ENCODE data around the gene PHF21B. TPM values are rescaled to one million over a fixed set of nuclear protein-coding genes. Genes with fewer than 3 reads are reported as not detected.

Gene PHF21B
- total RNA-seq, 1 experiment from 2014 or later: 5.9 TPM

GRCh38 chr22:44931766-44932165 is 78.0 kb downstream of the PHF21B start:
- no peaks in the 10 kb centered on the region for H3K79me2 ChIP-seq (ENCODE audit: low read length)
- H3K27ac ChIP-seq (ENCODE audit: low read length): no peak overlapping the region
- no peaks in the 10 kb centered on the region for H3K4me1 ChIP-seq (ENCODE audit: low read length)
- no peaks in the 10 kb centered on the region for H3K27me3 ChIP-seq (ENCODE audit: low read length)
- no peak overlapping the region for H3K4me3 ChIP-seq (ENCODE audit: low read length)
- no peak overlapping the region for H2AFZ ChIP-seq (ENCODE audit: low read length)
- H3K4me2 ChIP-seq (ENCODE audit: low read depth, low read length, poor library complexity, severe bottlenecking): no peak overlapping the region
- no peaks in the 10 kb centered on the region for H3K36me3 ChIP-seq (ENCODE audit: insufficient read depth, low read length)
- H3K9me3 ChIP-seq (ENCODE audit: low read length): no peaks in the 10 kb centered on the region
- H4K20me1 ChIP-seq (ENCODE audit: insufficient read depth, low read depth, low read length): no peaks in the 10 kb centered on the region; the same call in 1 of the 2 replicates
- H3K9me2 ChIP-seq (replicated peaks; ENCODE audit: insufficient read depth, low read length): no peaks in the 10 kb centered on the region
- H3K9ac ChIP-seq (ENCODE audit: low read length): no peak overlapping the region
- no peak for DNase-seq

DNA sequence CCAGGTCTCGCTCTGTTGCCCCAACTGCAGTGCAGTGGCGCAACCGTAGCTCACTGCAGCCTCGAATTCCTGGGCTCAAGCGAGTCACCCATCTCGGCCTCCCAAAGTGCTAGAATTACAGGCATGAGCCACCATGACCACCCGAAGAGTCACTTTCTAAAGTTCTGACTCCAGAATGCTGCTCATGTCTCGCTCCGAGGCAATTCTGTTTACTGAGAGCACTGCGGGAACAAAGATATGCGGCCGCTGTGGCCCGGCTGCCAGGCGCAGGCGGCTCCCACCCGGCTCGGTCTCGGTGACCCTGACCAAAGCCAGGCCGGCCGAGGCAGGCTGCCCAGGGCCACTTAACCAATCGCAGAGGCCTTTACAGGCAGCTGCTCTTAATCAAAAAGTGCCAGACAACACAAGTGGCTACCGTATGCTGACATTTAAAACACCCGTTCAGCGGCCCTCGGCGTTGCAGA is 78.7 kb downstream of the PHF21B start:
- no peaks in the 10 kb centered on the region for H3K27me3 ChIP-seq (ENCODE audit: low read length)
- H3K9me3 ChIP-seq (ENCODE audit: low read length): no peaks in the 10 kb centered on the region
- no peak overlapping the region for H2AFZ ChIP-seq (ENCODE audit: low read length)
- no peak overlapping the region for H3K9ac ChIP-seq (ENCODE audit: low read length)
- H3K4me2 ChIP-seq (ENCODE audit: low read depth, low read length, poor library complexity, severe bottlenecking): no peak overlapping the region
- H3K79me2 ChIP-seq (ENCODE audit: low read length): no peaks in the 10 kb centered on the region
- no peak overlapping the region for H3K27ac ChIP-seq (ENCODE audit: low read length)
- no peak overlapping the region for H3K4me3 ChIP-seq (ENCODE audit: low read length)
- no peaks in the 10 kb centered on the region for H3K4me1 ChIP-seq (ENCODE audit: low read length)
- H3K9me2 ChIP-seq (replicated peaks; ENCODE audit: insufficient read depth, low read length): no peaks in the 10 kb centered on the region
- no peaks in the 10 kb centered on the region; the same call in 1 of the 2 replicates for H4K20me1 ChIP-seq (ENCODE audit: insufficient read depth, low read depth, low read length)
- no peaks in the 10 kb centered on the region for H3K36me3 ChIP-seq (ENCODE audit: insufficient read depth, low read length)
- no peak for DNase-seq

- H4K20me1 ChIP-seq (ENCODE audit: insufficient read depth, low read depth, low read length): no peaks in the 10 kb centered on the region; the same call in 1 of the 2 replicates
- no peaks in the 10 kb centered on the region for H3K4me1 ChIP-seq (ENCODE audit: low read length)
- H3K36me3 ChIP-seq (ENCODE audit: insufficient read depth, low read length): no peaks in the 10 kb centered on the region
- H3K27me3 ChIP-seq (ENCODE audit: low read length): no peaks in the 10 kb centered on the region
- H3K4me2 ChIP-seq (ENCODE audit: low read depth, low read length, poor library complexity, severe bottlenecking): no peak overlapping the region
- H3K9me2 ChIP-seq (replicated peaks; ENCODE audit: insufficient read depth, low read length): no peaks in the 10 kb centered on the region
- H3K27ac ChIP-seq (ENCODE audit: low read length): no peak overlapping the region
- DNase-seq: no peak
- H3K9me3 ChIP-seq (ENCODE audit: low read length): no peaks in the 10 kb centered on the region
- no peak overlapping the region for H3K4me3 ChIP-seq (ENCODE audit: low read length)
- H2AFZ ChIP-seq (ENCODE audit: low read length): no peak overlapping the region
- H3K9ac ChIP-seq (ENCODE audit: low read length): no peak overlapping the region
- H3K79me2 ChIP-seq (ENCODE audit: low read length): no peaks in the 10 kb centered on the region
Measured at GRCh38 chr22:44930711-44931035, 79.1 kb downstream of the PHF21B start.

DNA sequence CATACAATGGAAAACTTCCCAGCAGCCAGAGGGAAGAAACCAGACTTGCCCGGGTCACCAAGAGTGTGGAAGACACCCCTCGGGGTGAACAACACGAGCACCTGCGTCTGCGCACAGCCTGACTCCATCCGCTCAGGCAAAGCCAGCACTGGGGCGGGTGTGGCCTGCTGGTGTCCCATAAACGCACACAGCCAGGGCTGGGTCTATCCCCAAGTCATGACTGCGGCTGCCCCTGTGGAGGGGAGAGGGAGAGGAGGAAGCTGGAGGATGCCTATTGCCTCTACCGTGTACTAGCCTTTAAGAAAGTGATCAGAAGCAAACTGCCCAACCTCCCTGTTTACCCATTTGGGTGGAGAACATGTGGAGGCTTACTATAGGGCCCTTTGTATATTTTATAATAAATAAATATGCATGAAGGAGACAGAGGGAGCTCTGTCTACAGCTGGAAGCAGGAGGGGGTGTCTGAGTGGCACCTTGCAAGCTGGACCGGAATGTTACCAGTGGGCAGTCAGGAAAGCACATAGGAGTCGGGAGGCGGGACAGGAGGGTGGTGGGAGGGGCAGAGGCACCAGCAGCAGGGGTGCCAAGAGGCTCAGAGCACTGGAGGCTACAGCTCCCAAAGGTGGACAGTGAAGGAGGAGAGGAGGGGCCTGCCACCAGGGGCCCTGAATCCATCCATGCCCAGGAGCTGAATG is 79.6 kb downstream of the PHF21B start:
- no peak overlapping the region for H3K4me2 ChIP-seq (ENCODE audit: low read depth, low read length, poor library complexity, severe bottlenecking)
- H3K36me3 ChIP-seq (ENCODE audit: insufficient read depth, low read length): no peaks in the 10 kb centered on the region
- H3K9me2 ChIP-seq (replicated peaks; ENCODE audit: insufficient read depth, low read length): no peaks in the 10 kb centered on the region
- no peak overlapping the region for H3K9ac ChIP-seq (ENCODE audit: low read length)
- H3K4me3 ChIP-seq (ENCODE audit: low read length): no peak overlapping the region
- DNase-seq: no peak
- H3K27ac ChIP-seq (ENCODE audit: low read length): no peak overlapping the region
- no peak overlapping the region for H2AFZ ChIP-seq (ENCODE audit: low read length)
- no peaks in the 10 kb centered on the region for H3K4me1 ChIP-seq (ENCODE audit: low read length)
- no peaks in the 10 kb centered on the region; the same call in 1 of the 2 replicates for H4K20me1 ChIP-seq (ENCODE audit: insufficient read depth, low read depth, low read length)
- H3K9me3 ChIP-seq (ENCODE audit: low read length): no peaks in the 10 kb centered on the region
- no peaks in the 10 kb centered on the region for H3K79me2 ChIP-seq (ENCODE audit: low read length)
- no peaks in the 10 kb centered on the region for H3K27me3 ChIP-seq (ENCODE audit: low read length)

DNA sequence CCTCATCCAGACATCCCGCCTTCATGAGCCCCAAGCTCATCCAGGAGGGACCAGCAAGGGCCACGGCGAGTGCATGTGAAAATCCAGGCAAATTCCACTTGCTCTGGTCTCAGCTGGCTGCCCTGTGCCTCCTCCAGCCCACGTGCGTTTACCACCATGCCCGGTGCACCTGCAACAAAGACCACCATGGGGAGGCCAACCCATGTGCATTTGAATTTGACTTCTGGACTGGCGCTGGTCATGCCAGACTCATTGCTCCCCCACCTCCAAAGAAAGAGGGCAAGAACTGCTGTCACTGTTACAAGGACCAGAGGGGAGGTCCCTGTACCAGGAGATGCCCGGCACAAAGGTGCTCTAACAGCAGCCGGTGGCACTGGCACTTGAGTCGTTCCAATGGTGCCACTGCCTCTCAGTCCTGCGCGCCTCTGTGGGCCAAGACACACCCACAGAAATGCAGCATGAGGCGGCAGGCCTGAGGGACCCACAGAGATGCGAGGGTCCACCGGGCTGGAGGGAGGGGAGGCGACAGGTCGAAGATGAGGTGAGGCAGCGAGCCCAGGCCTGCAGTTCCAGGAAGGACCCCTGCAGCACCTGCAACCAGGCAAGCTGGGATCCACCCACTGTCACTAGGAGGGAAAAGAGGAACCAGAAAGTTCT is 80.3 kb downstream of the PHF21B start:
- no peak overlapping the region for H3K4me3 ChIP-seq (ENCODE audit: low read length)
- H3K27me3 ChIP-seq (ENCODE audit: low read length): no peaks in the 10 kb centered on the region
- no peaks in the 10 kb centered on the region for H3K36me3 ChIP-seq (ENCODE audit: insufficient read depth, low read length)
- H3K4me2 ChIP-seq (ENCODE audit: low read depth, low read length, poor library complexity, severe bottlenecking): no peak overlapping the region
- no peaks in the 10 kb centered on the region for H3K9me2 ChIP-seq (replicated peaks; ENCODE audit: insufficient read depth, low read length)
- H4K20me1 ChIP-seq (ENCODE audit: insufficient read depth, low read depth, low read length): no peaks in the 10 kb centered on the region; the same call in 1 of the 2 replicates
- no peak overlapping the region for H2AFZ ChIP-seq (ENCODE audit: low read length)
- H3K4me1 ChIP-seq (ENCODE audit: low read length): no peaks in the 10 kb centered on the region
- no peak for DNase-seq
- no peaks in the 10 kb centered on the region for H3K79me2 ChIP-seq (ENCODE audit: low read length)
- H3K27ac ChIP-seq (ENCODE audit: low read length): no peak overlapping the region
- no peaks in the 10 kb centered on the region for H3K9me3 ChIP-seq (ENCODE audit: low read length)
- H3K9ac ChIP-seq (ENCODE audit: low read length): no peak overlapping the region

- Histone ChIP-seq H3K36me3 (ENCODE audit: insufficient read depth, low read length) (no peaks in the 10 kb centered on the region), H3K4me2 (ENCODE audit: low read depth, low read length, poor library complexity, severe bottlenecking) (no peak overlapping the region), H3K9me2 (replicated peaks; ENCODE audit: insufficient read depth, low read length) (no peaks in the 10 kb centered on the region), H3K4me1 (ENCODE audit: low read length) (no peaks in the 10 kb centered on the region), H3K79me2 (ENCODE audit: low read length) (peaks cover 2% of the 10 kb centered on the region; the same call in 1 of the 2 replicates), H3K9ac (ENCODE audit: low read length) (no peak overlapping the region), H2AFZ (ENCODE audit: low read length) (no peak overlapping the region), H3K4me3 (ENCODE audit: low read length) (no peak overlapping the region), H3K9me3 (ENCODE audit: low read length) (no peaks in the 10 kb centered on the region), H3K27ac (ENCODE audit: low read length) (no peak overlapping the region), H3K27me3 (ENCODE audit: low read length) (no peaks in the 10 kb centered on the region), H4K20me1 (ENCODE audit: insufficient read depth, low read depth, low read length) (no peaks in the 10 kb centered on the region; the same call in 1 of the 2 replicates)
- DNase-seq: no peak
Measured at GRCh38 chr22:44928711-44929358, 81.0 kb downstream of the PHF21B start.

DNA sequence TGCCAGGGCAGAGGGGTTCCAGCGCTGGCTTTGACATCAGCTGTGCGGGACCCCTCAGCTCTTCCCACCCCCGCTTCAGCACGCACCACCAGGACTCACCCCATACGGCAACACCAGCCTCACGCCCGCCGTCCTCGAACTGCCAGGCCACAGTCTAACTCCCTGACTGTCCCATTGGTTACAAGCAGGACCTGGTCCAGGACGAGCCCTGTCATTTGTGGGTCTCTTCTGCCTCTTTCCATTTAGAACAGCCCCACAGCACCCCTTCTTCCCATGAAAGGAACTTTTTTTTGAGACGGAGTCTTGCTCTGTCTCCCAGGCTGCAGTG is 81.7 kb downstream of the PHF21B start:
- H3K4me1 ChIP-seq (ENCODE audit: low read length): no peaks in the 10 kb centered on the region
- H3K36me3 ChIP-seq (ENCODE audit: insufficient read depth, low read length): no peaks in the 10 kb centered on the region
- H3K27me3 ChIP-seq (ENCODE audit: low read length): no peaks in the 10 kb centered on the region
- no peaks in the 10 kb centered on the region for H4K20me1 ChIP-seq (ENCODE audit: insufficient read depth, low read depth, low read length)
- peaks cover 5% of the 10 kb centered on the region; the same call in 1 of the 2 replicates for H3K79me2 ChIP-seq (ENCODE audit: low read length)
- DNase-seq: no peak
- no peaks in the 10 kb centered on the region for H3K9me2 ChIP-seq (replicated peaks; ENCODE audit: insufficient read depth, low read length)
- no peak overlapping the region for H3K9ac ChIP-seq (ENCODE audit: low read length)
- H3K9me3 ChIP-seq (ENCODE audit: low read length): no peaks in the 10 kb centered on the region
- no peak overlapping the region for H3K4me3 ChIP-seq (ENCODE audit: low read length)
- no peak overlapping the region for H2AFZ ChIP-seq (ENCODE audit: low read length)
- no peak overlapping the region for H3K4me2 ChIP-seq (ENCODE audit: low read depth, low read length, poor library complexity, severe bottlenecking)
- H3K27ac ChIP-seq (ENCODE audit: low read length): no peak overlapping the region

DNA sequence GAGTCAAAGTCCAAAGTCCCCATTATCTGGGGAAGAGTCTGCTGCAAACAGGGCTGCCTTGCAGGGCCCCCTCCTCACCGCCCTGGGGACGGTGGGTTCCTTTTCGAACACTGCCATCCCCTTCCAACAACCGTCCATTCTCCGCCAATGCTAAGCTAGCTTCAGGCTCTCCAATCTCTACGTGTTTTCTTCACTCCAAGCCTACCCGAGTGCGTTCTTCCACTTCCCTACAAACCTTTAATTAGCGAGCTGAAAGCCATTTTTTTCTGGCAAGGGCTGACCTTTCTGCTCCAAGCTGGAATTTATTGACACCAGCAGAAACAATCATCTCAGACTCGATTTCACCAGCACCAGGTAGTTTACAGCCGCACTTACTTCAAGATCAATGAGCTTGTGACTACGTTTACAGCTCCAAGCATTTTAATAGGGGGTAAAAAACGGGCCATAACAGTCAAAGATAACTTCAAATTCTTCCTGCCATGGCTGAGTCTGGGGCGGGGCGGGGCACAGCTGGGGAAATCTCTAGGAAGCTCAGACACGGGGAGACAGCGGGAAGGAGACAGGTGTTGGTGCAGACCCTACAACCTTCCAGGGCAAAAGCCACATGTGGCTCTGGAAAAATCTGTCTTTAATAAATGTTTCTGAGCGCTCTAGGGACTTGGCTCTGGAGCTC is 82.2 kb downstream of the PHF21B start:
- H3K27ac ChIP-seq (ENCODE audit: low read length): no peak overlapping the region
- H3K4me2 ChIP-seq (ENCODE audit: low read depth, low read length, poor library complexity, severe bottlenecking): no peak overlapping the region
- H3K9ac ChIP-seq (ENCODE audit: low read length): no peak overlapping the region
- no peak overlapping the region for H3K4me3 ChIP-seq (ENCODE audit: low read length)
- no peak for DNase-seq
- H3K27me3 ChIP-seq (ENCODE audit: low read length): no peaks in the 10 kb centered on the region
- no peaks in the 10 kb centered on the region for H3K9me3 ChIP-seq (ENCODE audit: low read length)
- H3K36me3 ChIP-seq (ENCODE audit: insufficient read depth, low read length): no peaks in the 10 kb centered on the region
- H2AFZ ChIP-seq (ENCODE audit: low read length): no peak overlapping the region
- no peaks in the 10 kb centered on the region for H4K20me1 ChIP-seq (ENCODE audit: insufficient read depth, low read depth, low read length)
- H3K79me2 ChIP-seq (ENCODE audit: low read length): peaks cover 5% of the 10 kb centered on the region; the same call in 1 of the 2 replicates
- no peaks in the 10 kb centered on the region for H3K9me2 ChIP-seq (replicated peaks; ENCODE audit: insufficient read depth, low read length)
- no peaks in the 10 kb centered on the region for H3K4me1 ChIP-seq (ENCODE audit: low read length)
